Endodermal cell (in vitro differentiated cells): ENCODE measurements around the gene ZBTB39. TPM values are rescaled to one million over a fixed set of nuclear protein-coding genes. Genes with fewer than 3 reads are reported as not detected.

Source experiments
- DNase-seq: peaks from one replicate; pipeline ENCODE4 v3.0.0-alpha.2; 2017
- H3K27ac ChIP-seq: 2 replicates; pipeline ENCODE4 v1.5.1; 2013; ENCODE audit warnings: mild to moderate bottlenecking, low read depth, low read length, moderate library complexity
- H3K27me3 ChIP-seq: 2 replicates; pipeline ENCODE4 v1.6.1; 2013; ENCODE audit warnings: mild to moderate bottlenecking, low read length, moderate library complexity; ENCODE audit not compliant: insufficient read depth, control insufficient read depth, poor library complexity, severe bottlenecking
- H3K36me3 ChIP-seq: 2 replicates; pipeline ENCODE4 v1.7.0; 2013; ENCODE audit warnings: mild to moderate bottlenecking, low read length, moderate library complexity; ENCODE audit not compliant: control insufficient read depth, insufficient read depth
- H3K4me1 ChIP-seq: one replicate; pipeline ENCODE4 v1.7.0; 2013; ENCODE audit warnings: low read length; ENCODE audit not compliant: control insufficient read depth, insufficient read depth
- H3K4me3 ChIP-seq: 2 replicates; pipeline ENCODE4 v1.5.1; 2013; ENCODE audit warnings: mild to moderate bottlenecking, low read length, moderate library complexity
- H3K9ac ChIP-seq: 2 replicates; pipeline ENCODE4 v1.6.1; 2013; ENCODE audit warnings: mild to moderate bottlenecking, low read length, moderate library complexity; ENCODE audit not compliant: poor library complexity, severe bottlenecking; ENCODE audit errors: extremely low read depth
- H3K9me3 ChIP-seq: 2 replicates; pipeline ENCODE4 v1.6.1; 2013; ENCODE audit warnings: mild to moderate bottlenecking, low read length, moderate library complexity; ENCODE audit not compliant: control insufficient read depth
- H3K27ac Mint-ChIP-seq: 2 replicates; pipeline ENCODE4 v1.8.0; 2020; ENCODE audit warnings: mixed read lengths
- H3K27me3 Mint-ChIP-seq: 2 replicates; pipeline ENCODE4 v1.8.0; 2021; ENCODE audit warnings: mild to moderate bottlenecking, mixed read lengths; ENCODE audit not compliant: insufficient read depth
- H3K36me3 Mint-ChIP-seq: 2 replicates; pipeline ENCODE4 v1.8.0; 2020; ENCODE audit warnings: low read depth, mixed read lengths
- H3K4me1 Mint-ChIP-seq: 2 replicates; pipeline ENCODE4 v1.8.0; 2020; ENCODE audit warnings: mixed read lengths
- H3K4me3 Mint-ChIP-seq: 2 replicates; pipeline ENCODE4 v1.8.0; 2020; ENCODE audit warnings: mild to moderate bottlenecking, moderate library complexity, mixed read lengths
- H3K9me3 Mint-ChIP-seq: 2 replicates; pipeline ENCODE4 v1.8.0; 2020; ENCODE audit warnings: mild to moderate bottlenecking, mixed read lengths
- CTCF ChIP-seq: fragments of 200-600 bp; sonication (generic); conservative IDR thresholded peaks from 2 replicates; pipeline ENCODE4 v1.5.0; 2021; ENCODE audit warnings: antibody characterized with exemption, mild to moderate bottlenecking
- WGBS, 2 experiments: methylation state at CpG; one replicate each; pipeline versions ENCODE4 v1.1.5 to v1.1.7; 2013; ENCODE audit warnings: missing lambda C conversion rate in 2 of 2, mixed read lengths in 1 of 2; ENCODE audit not compliant: insufficient coverage in 1 of 2, insufficient read length in 1 of 2; 5-methylcytosine and 5-hydroxymethylcytosine counted together
- total RNA-seq, 2 donors: library from RNA; stranded (reverse); fragmentation: NEBNext Ultra II Directional in 1 of 2; extraction: Animal tissue kit (Norgen Biotek cat#: 25700) in 1 of 2; gene quantifications; 2 replicates in 1 of 2; 3 replicates in 1 of 2; pipeline ENCODE4 v1.2.1, GENCODE V29; 2021

ZBTB39 gene
- total RNA-seq, 2 donors from 2014 or later: 22.1 to 25.7 TPM

DNA sequence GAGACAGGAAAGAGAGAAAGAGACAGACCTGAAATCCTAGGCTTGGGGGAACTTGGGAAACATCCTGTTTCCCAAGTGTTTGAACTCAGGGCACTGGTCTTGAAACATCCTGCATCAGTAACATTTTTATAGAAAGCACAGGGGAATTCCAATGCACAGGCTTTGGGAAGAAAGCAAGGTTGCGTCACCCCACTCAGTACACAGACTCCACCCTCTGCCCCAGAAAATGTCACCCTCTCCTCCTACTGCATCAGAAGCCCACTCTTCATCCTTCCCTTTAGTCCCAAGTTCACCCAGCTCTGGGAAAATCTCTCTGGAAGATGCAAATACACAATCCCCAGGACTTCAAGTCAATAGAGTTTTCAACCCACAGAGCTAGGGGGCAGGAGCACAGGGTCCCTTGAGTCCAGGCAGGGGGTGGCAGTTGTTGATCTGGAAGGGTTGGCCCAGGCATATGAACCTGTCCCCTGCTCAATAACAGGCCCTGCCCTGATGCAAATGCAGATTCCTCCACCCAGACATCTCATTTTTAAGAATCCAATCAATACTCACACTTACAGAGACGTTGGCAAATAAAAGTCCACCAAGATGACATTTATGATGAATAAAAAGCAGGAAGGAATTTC, 50.6 kb downstream of the ZBTB39 start:
- peaks cover 21% of the 10 kb centered on the region for H3K27me3 Mint-ChIP-seq
- H3K27ac Mint-ChIP-seq: no peak overlapping the region
- no peak overlapping the region for H3K4me3 Mint-ChIP-seq
- Histone ChIP-seq H3K36me3 (no peaks in the 10 kb centered on the region), H3K27me3 (no peaks in the 10 kb centered on the region), H3K9me3 (peaks cover 8% of the 10 kb centered on the region), H3K4me3 (no peak overlapping the region), H3K9ac (no peak overlapping the region), H3K27ac (no peak overlapping the region), H3K4me1 (no peaks in the 10 kb centered on the region)
- DNase-seq: no peak
- peaks cover 2% of the 10 kb centered on the region for H3K36me3 Mint-ChIP-seq
- H3K9me3 Mint-ChIP-seq: peaks cover 25% of the 10 kb centered on the region
- H3K4me1 Mint-ChIP-seq: no peaks in the 10 kb centered on the region
- WGBS, 2 experiments: 82 to 100% methylated on average over 1 to 2 of the region's 2 CpGs
- no peak for TF ChIP-seq CTCF

- Histone ChIP-seq H3K9me3 (peaks cover 8% of the 10 kb centered on the region), H3K4me1 (no peaks in the 10 kb centered on the region), H3K36me3 (no peaks in the 10 kb centered on the region), H3K9ac (no peak overlapping the region), H3K27me3 (no peaks in the 10 kb centered on the region), H3K27ac (no peak overlapping the region), H3K4me3 (no peak overlapping the region)
- Mint-ChIP-seq H3K27ac (no peak overlapping the region), H3K36me3 (peaks cover 2% of the 10 kb centered on the region), H3K27me3 (peaks cover 25% of the 10 kb centered on the region), H3K9me3 (peaks cover 21% of the 10 kb centered on the region), H3K4me1 (no peaks in the 10 kb centered on the region), H3K4me3 (no peak overlapping the region)
- no peak for TF ChIP-seq CTCF
- WGBS, 2 experiments: 78 to 80% methylated on average over 1 to 6 of the region's 6 CpGs
- no peak for DNase-seq
Observed at GRCh38 chr12:56954958-56955355, 51.4 kb downstream of the ZBTB39 start.

DNA sequence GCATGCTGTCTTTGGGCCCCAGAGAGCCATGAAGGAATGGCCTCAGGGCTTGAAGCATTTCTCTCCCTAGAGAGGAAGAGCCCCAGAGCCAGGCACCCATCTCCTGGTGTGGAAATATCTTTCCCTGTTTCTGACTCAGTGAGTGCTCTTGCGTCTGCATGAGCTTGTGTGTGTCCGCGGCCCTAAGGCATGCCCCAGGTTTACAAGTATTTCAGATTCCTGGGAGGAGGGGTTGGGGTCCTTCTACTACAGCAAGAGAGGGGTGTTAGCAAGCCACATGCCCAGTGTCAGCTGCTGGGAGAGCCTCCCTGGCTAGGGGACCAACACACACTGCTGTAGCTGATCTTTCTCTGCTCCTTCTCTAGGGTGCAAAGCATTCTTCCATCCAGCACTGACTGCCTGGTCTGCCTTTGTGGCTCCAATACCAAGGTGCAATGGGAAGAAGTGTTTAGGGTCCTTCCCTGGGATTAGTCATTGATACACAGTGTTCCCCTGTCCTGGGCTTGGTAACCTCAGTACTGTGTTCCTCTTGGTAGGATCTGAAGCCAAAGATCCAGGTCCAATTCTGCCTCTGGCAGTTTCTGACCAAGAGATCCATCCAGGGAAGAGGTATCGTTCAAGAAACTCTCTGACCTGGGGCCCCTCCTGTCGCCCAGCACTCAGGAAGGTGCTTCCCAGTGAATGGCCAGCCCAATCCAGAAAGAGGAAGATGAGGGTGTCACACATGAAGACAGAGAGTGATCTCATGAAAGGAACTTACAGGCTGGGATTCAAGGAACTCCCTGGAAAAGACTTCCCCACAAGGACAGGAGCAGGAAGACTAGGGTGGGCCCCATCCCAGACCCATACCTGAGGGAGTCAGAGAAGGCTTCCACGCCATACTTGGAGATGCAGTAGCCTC, 52.0 kb downstream of the ZBTB39 start:
- H3K27me3 Mint-ChIP-seq: peaks cover 25% of the 10 kb centered on the region
- H3K4me3 ChIP-seq: no peak overlapping the region
- no peaks in the 10 kb centered on the region for H3K4me1 ChIP-seq
- H3K36me3 ChIP-seq: no peaks in the 10 kb centered on the region
- H3K27ac ChIP-seq: no peak overlapping the region
- peaks cover 2% of the 10 kb centered on the region for H3K36me3 Mint-ChIP-seq
- H3K9ac ChIP-seq: no peak overlapping the region
- no peaks in the 10 kb centered on the region for H3K27me3 ChIP-seq
- TF ChIP-seq CTCF: no peak
- peaks cover 21% of the 10 kb centered on the region for H3K9me3 Mint-ChIP-seq
- WGBS, 2 experiments: 85 to 91% methylated on average over 4 to 6 of the region's 6 CpGs
- DNase-seq: peak; percentile 35
- H3K27ac Mint-ChIP-seq: no peak overlapping the region
- H3K9me3 ChIP-seq: peaks cover 8% of the 10 kb centered on the region
- H3K4me1 Mint-ChIP-seq: no peaks in the 10 kb centered on the region
- H3K4me3 Mint-ChIP-seq: no peak overlapping the region
